ENCODE data around the gene SLC25A33. TPM values are rescaled to one million over a fixed set of nuclear protein-coding genes. Genes with fewer than 3 reads are reported as not detected.

SLC25A33 gene
- total and polyA plus RNA-seq, 12 donors: 1.9 to 10.3 (median 3.3) TPM

DNA sequence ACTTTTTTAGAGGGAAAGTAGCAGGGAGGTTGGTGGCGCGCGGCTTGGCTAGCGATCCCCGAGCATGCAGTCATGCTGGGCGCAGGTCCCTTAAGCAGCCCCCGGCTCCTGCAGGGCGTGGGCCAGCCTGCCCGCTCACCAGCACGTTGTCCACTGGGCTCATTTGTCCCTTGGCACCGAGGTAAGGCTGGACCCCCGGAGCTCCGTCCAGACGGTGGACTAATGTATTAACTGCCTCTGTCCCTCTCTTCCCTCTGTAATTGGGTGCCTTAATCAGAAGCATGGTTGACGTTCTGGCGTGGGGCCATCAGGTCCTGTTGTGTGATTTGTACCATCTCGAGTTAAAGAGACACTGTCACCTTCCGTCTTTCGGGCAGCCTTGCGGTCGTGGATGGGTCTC is 67.2 kb downstream of the SLC25A33 start:
- WGBS, 4 donors: 60 to 84% (median 80%) methylated on average over 7 to 21 of the region's 21 CpGs
- Histone ChIP-seq H3K27ac (peak overlapping the region in 2 of 5 donors; percentile 22 to 56), H3K27me3 (no peaks in the 10 kb centered on the region), H3K9me3 (replicated peaks in 1 of 3) (no peaks in the 10 kb centered on the region), H3K4me1 (replicated peaks in 1 of 2) (peaks cover 0 to 11% of the 10 kb centered on the region in 2 donors), H3K36me3 (replicated peaks in 1 of 2) (peaks cover 0 to 18% of the 10 kb centered on the region in 2 donors), H3K4me3 (no peak overlapping the region)
- TF ChIP-seq, protein P1, sequence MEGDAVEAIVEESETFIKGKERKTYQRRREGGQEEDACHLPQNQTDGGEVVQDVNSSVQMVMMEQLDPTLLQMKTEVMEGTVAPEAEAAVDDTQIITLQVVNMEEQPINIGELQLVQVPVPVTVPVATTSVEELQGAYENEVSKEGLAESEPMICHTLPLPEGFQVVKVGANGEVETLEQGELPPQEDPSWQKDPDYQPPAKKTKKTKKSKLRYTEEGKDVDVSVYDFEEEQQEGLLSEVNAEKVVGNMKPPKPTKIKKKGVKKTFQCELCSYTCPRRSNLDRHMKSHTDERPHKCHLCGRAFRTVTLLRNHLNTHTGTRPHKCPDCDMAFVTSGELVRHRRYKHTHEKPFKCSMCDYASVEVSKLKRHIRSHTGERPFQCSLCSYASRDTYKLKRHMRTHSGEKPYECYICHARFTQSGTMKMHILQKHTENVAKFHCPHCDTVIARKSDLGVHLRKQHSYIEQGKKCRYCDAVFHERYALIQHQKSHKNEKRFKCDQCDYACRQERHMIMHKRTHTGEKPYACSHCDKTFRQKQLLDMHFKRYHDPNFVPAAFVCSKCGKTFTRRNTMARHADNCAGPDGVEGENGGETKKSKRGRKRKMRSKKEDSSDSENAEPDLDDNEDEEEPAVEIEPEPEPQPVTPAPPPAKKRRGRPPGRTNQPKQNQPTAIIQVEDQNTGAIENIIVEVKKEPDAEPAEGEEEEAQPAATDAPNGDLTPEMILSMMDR (IDR thresholded peaks at IDR 0.05): no peak
- DNase-seq: peak in 2 of 7 donors; percentile 24 to 39
- intact Hi-C loops (cut with DNase I): no loop called here

DNA sequence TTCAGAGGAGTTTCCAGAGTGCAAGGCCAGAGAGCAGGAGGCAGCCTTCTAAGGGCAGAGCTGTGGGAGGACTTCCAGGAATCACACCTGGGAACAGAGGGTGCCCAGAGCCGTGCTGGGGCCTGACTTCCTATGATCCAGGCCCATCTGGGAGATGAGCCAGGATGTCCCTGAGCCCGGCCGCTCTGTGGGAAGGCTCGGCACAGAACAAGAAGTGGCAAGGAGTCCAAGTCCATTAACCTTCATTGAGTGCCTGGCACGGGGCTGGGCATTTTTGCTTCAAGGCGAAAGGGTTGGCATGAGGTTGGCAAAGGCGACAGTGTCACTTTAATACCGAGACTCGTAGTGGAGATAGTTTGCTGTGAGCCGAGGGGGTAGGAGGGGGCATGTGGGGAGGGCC is 67.7 kb downstream of the SLC25A33 start:
- Histone ChIP-seq H3K36me3 (replicated peaks in 1 of 2) (peaks cover 0 to 13% of the 10 kb centered on the region in 2 donors), H3K4me3 (no peak overlapping the region), H3K27ac (peak overlapping the region in 2 of 5 donors; percentile 22 to 56), H3K27me3 (no peaks in the 10 kb centered on the region), H3K4me1 (replicated peaks in 1 of 2) (peaks cover 0 to 11% of the 10 kb centered on the region in 2 donors), H3K9me3 (replicated peaks in 1 of 3) (no peaks in the 10 kb centered on the region)
- peak; percentile 75 to 86 (median 78) for DNase-seq
- 38 to 55% (median 45%) methylated on average over 8 to 10 of the region's 10 CpGs for WGBS, 4 donors
- TF ChIP-seq, protein P1 (IDR thresholded peaks at IDR 0.05): no peak
- no peak for TF ChIP-seq POLR2A (IDR thresholded peaks at IDR 0.05)
- intact Hi-C loops (cut with DNase I): no loop called here

DNA sequence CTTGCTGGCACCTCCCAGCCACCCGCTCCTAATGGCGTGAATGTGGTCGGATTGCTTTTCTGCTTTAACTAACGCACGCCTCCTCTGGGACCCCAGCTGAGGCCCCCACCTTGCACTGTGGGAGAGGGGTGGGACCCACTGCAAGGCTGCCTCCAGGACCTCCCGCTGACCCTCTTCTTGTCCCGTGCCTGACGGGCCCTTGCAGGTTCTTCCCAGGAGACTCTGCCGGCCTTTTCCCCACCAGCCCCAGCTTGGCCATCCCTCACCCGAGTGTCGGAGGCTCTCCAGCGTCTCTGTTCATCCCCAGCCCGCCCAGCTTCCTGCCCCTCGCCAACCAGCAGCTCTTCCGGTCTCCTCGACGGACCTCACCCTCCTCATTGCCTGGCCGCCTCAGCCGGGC is 68.1 kb downstream of the SLC25A33 start:
- Histone ChIP-seq H3K27me3 (no peaks in the 10 kb centered on the region), H3K9me3 (replicated peaks in 1 of 3) (no peaks in the 10 kb centered on the region), H3K4me3 (no peak overlapping the region), H3K27ac (no peak overlapping the region), H3K36me3 (replicated peaks in 1 of 2) (peaks cover 0 to 9% of the 10 kb centered on the region in 2 donors), H3K4me1 (replicated peaks in 1 of 2) (peaks cover 0 to 11% of the 10 kb centered on the region in 2 donors)
- DNase-seq: peak in 1 of 7 donors; percentile 17
- WGBS, 4 donors: 75 to 79% (median 78%) methylated on average over 19 of the region's 19 CpGs
- intact Hi-C loops (cut with DNase I): no loop called here
- TF ChIP-seq POLR2A (IDR thresholded peaks at IDR 0.05): no peak
- TF ChIP-seq, protein P1 (IDR thresholded peaks at IDR 0.05): no peak

DNA sequence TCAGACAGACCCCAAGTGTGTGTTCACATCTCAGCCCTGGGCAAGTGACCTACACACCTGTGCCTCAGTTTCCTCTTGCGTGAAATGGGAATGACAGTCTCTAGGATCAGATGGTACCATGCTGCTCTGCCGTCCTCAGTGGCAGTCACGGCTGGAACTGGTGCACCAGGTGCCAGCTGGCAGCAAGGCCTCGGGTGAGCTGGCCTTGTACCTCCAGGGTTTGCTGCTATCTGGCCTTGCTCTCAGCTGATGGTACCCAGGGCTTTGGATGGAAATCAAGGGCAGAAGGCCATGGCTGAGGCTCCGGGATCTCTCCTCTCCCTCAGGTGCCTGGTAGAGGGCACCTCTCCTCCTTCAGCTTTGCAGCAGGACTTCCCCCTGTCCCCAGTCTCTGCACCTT is 70.7 kb downstream of the SLC25A33 start:
- TF ChIP-seq, protein P1 (IDR thresholded peaks at IDR 0.05): no peak
- no peak for TF ChIP-seq POLR2A (IDR thresholded peaks at IDR 0.05)
- 52 to 60% (median 56%) methylated on average over 2 to 5 of the region's 5 CpGs for WGBS, 4 donors
- Histone ChIP-seq H3K4me3 (no peak overlapping the region), H3K9me3 (replicated peaks in 1 of 3) (no peaks in the 10 kb centered on the region), H3K36me3 (replicated peaks in 1 of 2) (peaks cover 0 to 7% of the 10 kb centered on the region in 2 donors), H3K27ac (no peak overlapping the region), H3K4me1 (replicated peaks in 1 of 2) (peaks cover 0 to 11% of the 10 kb centered on the region in 2 donors), H3K27me3 (no peaks in the 10 kb centered on the region)
- intact Hi-C loops (cut with DNase I): no loop called here
- DNase-seq: no peak

Measured in adrenal gland (tissue), 12 donors.